ENCODE measurements around the gene SLC9A4.

SLC9A4 gene, protein sequence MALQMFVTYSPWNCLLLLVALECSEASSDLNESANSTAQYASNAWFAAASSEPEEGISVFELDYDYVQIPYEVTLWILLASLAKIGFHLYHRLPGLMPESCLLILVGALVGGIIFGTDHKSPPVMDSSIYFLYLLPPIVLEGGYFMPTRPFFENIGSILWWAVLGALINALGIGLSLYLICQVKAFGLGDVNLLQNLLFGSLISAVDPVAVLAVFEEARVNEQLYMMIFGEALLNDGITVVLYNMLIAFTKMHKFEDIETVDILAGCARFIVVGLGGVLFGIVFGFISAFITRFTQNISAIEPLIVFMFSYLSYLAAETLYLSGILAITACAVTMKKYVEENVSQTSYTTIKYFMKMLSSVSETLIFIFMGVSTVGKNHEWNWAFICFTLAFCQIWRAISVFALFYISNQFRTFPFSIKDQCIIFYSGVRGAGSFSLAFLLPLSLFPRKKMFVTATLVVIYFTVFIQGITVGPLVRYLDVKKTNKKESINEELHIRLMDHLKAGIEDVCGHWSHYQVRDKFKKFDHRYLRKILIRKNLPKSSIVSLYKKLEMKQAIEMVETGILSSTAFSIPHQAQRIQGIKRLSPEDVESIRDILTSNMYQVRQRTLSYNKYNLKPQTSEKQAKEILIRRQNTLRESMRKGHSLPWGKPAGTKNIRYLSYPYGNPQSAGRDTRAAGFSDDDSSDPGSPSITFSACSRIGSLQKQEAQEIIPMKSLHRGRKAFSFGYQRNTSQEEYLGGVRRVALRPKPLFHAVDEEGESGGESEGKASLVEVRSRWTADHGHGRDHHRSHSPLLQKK

DNA sequence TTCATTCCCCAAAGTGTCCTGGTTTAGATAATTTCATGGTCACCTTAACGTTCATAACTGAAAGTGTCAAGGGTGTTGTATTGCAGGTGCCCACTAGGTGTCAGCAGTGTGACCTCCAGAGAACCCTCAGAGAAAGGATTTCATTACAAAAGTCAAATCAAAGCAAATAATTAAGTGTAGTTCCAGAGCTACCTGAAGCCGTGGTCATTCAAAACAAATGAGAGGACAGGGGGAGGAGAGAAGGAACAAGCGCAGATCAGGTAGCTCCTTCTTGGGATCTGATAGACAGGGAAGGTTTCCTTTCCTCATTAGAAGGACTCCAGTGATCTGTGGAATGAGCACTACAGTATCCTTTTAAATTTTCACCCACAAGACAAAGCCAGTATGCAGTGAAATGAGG lies at the start of gene SLC9A4:
TSS of gene SLC9A4 (plus strand) at position 207 of the 400 bp plus-strand sequence. CDS start 534 bp downstream, outside the sequence.
- TF ChIP-seq, protein P1, sequence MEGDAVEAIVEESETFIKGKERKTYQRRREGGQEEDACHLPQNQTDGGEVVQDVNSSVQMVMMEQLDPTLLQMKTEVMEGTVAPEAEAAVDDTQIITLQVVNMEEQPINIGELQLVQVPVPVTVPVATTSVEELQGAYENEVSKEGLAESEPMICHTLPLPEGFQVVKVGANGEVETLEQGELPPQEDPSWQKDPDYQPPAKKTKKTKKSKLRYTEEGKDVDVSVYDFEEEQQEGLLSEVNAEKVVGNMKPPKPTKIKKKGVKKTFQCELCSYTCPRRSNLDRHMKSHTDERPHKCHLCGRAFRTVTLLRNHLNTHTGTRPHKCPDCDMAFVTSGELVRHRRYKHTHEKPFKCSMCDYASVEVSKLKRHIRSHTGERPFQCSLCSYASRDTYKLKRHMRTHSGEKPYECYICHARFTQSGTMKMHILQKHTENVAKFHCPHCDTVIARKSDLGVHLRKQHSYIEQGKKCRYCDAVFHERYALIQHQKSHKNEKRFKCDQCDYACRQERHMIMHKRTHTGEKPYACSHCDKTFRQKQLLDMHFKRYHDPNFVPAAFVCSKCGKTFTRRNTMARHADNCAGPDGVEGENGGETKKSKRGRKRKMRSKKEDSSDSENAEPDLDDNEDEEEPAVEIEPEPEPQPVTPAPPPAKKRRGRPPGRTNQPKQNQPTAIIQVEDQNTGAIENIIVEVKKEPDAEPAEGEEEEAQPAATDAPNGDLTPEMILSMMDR (conservative IDR thresholded peaks at IDR 0.05; ENCODE audit: low read depth, low read length), result peak; percentile 93
- DNase-seq (ENCODE audit: low read depth), result peak; percentile 70
- no peak within 1 kb of the TSS for H3K4me3 ChIP-seq (ENCODE audit: low read depth, low read length)

GRCh38 chr2:102423368-102423767 lies 49.7 kb upstream of the SLC9A4 start:
- no peak overlapping the region for H3K4me3 ChIP-seq (ENCODE audit: low read depth, low read length)
- TF ChIP-seq, protein P1 (conservative IDR thresholded peaks at IDR 0.05; ENCODE audit: low read depth, low read length), result no peak
- DNase-seq (ENCODE audit: low read depth), result no peak

GRCh38 chr2:102424754-102425153 lies 48.3 kb upstream of the SLC9A4 start:
- no peak for DNase-seq (ENCODE audit: low read depth)
- H3K4me3 ChIP-seq (ENCODE audit: low read depth, low read length), result no peak overlapping the region
- TF ChIP-seq, protein P1 (conservative IDR thresholded peaks at IDR 0.05; ENCODE audit: low read depth, low read length), result no peak

GRCh38 chr2:102425441-102426132 lies 47.4 kb upstream of the SLC9A4 start:
- DNase-seq (ENCODE audit: low read depth), result no peak
- TF ChIP-seq, protein P1 (conservative IDR thresholded peaks at IDR 0.05; ENCODE audit: low read depth, low read length), result no peak
- no peak overlapping the region for H3K4me3 ChIP-seq (ENCODE audit: low read depth, low read length)

- DNase-seq (ENCODE audit: low read depth), result no peak
- TF ChIP-seq, protein P1 (conservative IDR thresholded peaks at IDR 0.05; ENCODE audit: low read depth, low read length), result no peak
- H3K4me3 ChIP-seq (ENCODE audit: low read depth, low read length), result no peak overlapping the region
These were observed 45.8 kb upstream of the SLC9A4 start for GRCh38 chr2:102427249-102427648.

DNA sequence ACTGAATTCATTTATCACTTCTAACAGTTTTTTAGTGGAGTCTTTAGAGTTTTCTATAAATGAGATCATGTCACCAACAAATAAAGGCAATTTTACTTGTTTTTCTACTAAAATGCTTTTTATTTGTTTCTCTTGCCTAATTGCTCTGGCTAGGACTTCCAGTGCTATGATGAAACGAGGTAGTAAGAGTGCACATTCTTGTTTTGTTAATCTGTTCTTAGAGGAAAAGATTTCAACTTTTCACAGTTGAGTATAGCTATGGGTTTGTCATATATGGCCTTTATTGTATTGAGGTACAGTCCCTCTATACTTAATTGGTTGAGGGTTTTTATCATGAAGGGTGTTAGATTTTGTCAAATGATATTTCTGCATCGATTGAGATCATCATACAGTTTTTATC lies 44.5 kb upstream of the SLC9A4 start:
- DNase-seq (ENCODE audit: low read depth), result no peak
- no peak overlapping the region for H3K4me3 ChIP-seq (ENCODE audit: low read depth, low read length)
- TF ChIP-seq, protein P1 (conservative IDR thresholded peaks at IDR 0.05; ENCODE audit: low read depth, low read length), result no peak
